NCI-H2107 treated with DMSO at 0.1 percent for 48 hours (cell line): ENCODE data around the gene HYPK.
"Not testable (repeated sequence)": the region's sequence is repeated elsewhere in the genome, so short reads cannot be mapped to it uniquely, and the experiment has no call there.

ENCODE experiments used
- DNase-seq: peaks from one replicate; lab custom pipeline; 2025; ENCODE audit not compliant: unreplicated experiment; lab: John Stamatoyannopoulos, UW

HYPK gene

DNA sequence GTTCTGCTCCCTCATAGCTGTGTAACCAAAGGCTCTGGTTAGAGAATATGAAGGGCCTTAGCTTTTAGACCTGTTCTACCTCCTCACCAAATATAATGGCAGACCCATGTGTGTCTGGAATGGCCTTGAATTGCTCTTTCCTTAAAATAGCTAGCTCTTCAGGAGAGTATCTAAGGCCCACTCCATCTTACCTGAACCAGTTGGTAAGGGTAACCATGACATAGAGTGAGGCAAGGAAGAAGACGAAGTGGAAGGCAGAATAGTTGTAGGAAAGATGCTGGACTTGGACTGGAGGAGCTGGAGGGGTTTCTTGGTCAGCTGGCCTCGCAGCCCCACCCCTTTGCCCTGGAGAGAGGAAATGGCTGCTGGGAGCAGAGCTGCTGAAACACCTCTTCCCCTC lies 5.2 kb upstream of the HYPK start:
- DNase-seq, result no peak

GRCh38 chr15:43795997-43796396 lies 4.4 kb upstream of the HYPK start:
- DNase-seq, result no peak

DNA sequence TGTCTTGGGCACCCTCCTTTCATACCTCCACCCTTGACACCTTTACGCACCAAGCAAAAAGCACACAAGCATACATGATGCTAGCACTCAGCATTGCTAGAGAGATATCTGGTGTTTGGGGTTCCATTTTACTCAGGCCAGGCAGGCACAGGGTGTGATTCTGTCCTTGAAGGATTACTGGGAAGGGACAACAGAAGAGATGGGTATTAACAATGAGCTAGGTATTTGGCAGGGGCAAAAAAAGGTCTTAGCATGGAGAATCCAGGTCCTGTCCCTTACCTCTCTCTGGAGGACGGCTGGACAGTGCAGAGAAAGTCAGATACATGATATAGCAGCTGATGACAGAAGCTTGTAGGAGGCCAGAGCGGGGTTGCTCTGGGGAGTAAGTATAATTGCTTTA lies 3.8 kb upstream of the HYPK start:
- DNase-seq, result no peak

- DNase-seq, result peak; percentile 60
These were observed 1.0 kb upstream of the HYPK start for GRCh38 chr15:43799209-43799944.

DNA sequence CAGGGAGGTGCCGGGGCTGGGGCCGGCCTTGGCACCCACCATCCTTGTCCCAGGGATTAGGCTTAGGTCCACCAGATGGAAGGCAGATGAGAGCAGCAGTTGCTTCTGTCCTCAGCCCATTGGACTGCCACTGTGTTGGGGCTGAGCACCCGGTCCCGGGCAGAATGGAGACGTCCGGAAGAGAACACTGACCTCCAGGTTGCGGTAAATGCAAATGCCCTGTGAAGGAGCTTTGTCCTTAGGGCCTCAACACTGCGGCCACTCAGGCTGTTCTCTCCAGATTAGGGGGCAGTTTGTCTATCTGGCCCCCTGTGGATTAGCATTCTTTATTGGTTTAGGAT lies 484 bp upstream of the HYPK start, which contains the start of gene SERINC4:
TSS of gene SERINC4 (minus strand) at position 276 of the 341 bp plus-strand sequence. CDS start at position 42, 234 bp downstream.
- DNase-seq, result no peak

DNA sequence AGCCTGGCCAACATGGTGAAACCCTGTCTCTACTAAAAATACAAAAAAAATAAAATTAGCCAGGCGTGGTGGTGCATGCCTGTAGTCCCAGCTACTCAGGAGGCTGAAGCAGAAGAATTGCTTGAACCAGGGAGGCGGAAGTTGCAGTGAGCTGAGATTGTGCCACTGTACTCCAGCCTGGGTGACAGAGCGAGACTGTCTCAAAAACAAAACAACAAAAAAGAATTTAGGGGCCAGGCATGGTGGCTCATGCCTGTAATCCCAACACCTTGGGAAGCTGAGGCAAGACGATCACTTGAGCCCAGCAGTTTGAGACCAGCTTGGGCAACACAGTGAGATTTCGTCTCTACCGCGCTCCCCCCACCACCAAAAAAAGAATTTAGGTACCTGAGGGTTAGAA lies 2.3 kb downstream of the HYPK start:
- DNase-seq, result not testable (repeated sequence)

GRCh38 chr15:43808435-43808950 lies 8.1 kb downstream of the HYPK start:
- DNase-seq, result no peak

GRCh38 chr15:43808960-43809678 lies 8.7 kb downstream of the HYPK start:
- no peak for DNase-seq

DNA sequence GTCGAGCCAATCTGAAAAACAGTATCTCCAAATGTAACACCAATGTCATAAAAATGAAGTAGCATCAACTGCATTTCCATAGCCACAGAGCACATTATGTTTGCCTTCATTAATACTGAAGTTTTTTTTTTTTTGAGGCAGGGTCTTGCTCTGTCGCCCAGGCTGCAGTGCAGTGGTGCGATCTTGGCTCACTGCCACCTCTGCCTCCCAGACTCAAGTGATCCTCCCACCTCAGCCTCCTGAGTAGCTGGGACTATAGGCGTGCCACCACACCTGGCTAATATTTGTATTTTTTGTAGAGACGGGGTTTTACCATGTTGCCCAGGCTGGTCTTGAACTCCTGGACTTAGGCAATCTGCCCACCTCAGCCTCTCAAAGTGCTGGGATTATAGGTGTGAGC lies 14.7 kb downstream of the HYPK start:
- DNase-seq, result not testable (repeated sequence)

DNA sequence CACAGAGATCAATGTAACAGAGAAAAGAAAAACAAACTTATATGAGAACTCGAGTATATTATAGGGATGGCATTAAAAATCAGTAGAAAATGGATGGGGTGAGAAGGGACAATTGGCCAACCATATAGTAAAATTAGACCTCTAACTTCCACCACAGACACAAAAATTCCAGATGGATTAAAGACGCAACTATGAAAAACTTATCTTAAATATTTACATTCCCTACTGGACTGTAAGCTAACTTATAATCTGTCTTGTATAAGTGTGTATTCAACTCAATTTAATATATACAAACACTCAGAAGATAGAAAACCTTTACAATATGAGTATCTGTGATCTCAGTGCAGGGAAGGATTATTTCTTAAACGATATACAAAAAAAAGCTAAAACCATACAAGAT lies 21.1 kb downstream of the HYPK start:
- no peak for DNase-seq

DNA sequence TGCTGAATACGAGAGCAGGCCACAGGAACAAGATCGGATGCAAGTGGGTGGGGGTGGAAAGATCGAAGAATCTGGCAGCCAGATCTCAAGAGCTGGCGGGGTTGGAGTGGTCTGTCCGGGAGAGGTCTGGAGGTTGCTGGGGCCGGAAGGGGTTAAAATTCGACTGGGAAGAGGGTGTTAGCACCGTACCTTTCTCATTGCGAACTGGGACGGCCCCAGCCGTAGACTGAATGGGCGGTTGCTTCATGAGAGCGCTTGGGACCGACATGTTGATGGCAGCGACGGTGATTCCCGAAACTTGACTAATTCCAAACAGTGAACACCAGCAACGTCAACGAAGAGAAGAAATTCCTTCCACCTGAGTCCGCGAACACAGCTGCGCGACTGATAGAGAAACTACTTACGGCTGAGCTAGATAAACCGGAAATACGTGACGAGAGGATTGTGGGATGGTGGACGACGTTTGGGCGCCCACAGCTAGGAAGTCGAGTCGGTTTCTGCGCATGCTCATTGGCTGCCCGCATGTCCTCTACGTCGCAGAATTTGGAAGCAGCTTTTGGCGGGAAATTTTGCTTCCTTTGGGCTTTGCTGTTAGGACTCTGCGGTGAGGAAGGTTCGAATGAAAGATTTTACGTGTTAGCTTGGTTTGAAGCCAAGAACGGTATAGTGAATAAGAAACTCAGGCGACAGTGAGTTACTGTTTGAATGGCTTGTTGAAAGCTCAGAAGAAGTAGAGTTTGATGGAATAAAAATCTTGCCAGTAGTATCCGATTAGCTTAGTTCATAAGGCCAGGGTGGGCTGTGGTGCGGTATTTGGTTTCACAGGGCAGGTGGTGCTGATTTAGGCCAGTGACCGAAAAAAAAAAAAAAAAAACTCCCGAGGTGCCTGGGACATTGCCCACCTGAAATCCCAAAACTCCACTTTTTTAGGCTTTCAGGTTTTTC lies 24.2 kb downstream of the HYPK start, which contains the start of gene MFAP1:
TSS of gene MFAP1 (minus strand) at position 389 of the 945 bp plus-strand sequence. CDS start at position 268, 121 bp downstream.
- DNase-seq, result peak; percentile 91

GRCh38 chr15:43825305-43825704 lies 24.9 kb downstream of the HYPK start:
- not testable (repeated sequence) for DNase-seq

GRCh38 chr15:43826029-43826507 lies 25.7 kb downstream of the HYPK start:
- DNase-seq, result no peak

GRCh38 chr15:43826508-43827341 lies 26.3 kb downstream of the HYPK start, which contains the start of gene WDR76:
Gene WDR76, plus strand, starts transcription at chr15:43827002. Its CDS starts 31 bp downstream, at chr15:43827033.
- peak; percentile 7 for DNase-seq

GRCh38 chr15:43828061-43828657 lies 27.8 kb downstream of the HYPK start:
- no peak for DNase-seq

DNA sequence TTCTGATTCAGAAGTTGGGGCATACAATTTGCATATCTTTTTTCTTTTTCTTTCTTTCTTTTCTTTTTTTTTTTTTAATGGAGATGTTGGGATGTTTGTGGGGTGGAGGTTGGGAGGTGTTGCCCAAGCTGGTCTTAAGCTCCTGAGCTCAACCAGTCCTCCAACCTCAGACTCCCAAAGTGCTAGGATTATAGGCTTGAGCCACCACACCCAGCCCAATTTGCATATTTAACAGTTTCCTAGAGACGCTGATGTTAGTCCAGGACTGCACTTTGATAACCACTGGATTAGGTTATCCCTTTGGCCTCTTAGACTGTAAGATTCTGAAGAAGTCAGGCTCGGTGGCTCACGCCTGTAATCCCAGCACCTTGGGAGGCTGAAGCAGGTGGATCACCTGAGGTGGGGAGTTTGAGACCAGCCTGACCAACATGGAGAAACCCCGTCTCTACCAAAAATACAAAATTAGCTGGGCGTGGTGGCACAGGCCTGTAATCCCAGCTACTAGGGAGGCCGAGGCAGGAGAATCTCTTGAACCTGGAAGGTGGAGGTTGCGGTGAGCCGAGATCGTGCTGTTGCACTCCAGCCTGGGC lies 29.6 kb downstream of the HYPK start:
- not testable (repeated sequence) for DNase-seq

GRCh38 chr15:43830691-43831275 lies 30.4 kb downstream of the HYPK start:
- DNase-seq, result not testable (repeated sequence)

- not testable (repeated sequence) for DNase-seq
These were observed 31.2 kb downstream of the HYPK start for GRCh38 chr15:43831519-43832052.
